Measurements from ENCODE around the gene HSD17B3.

HSD17B3 gene

GRCh38 chr9:96345551-96345950, 43.6 kb upstream of the HSD17B3 start:
- Histone ChIP-seq H3K9me2 (replicated peaks; ENCODE audit: insufficient read depth, low read length) (no peaks in the 10 kb centered on the region), H3K4me3 (ENCODE audit: insufficient read depth, low read length, poor library complexity, severe bottlenecking) (no peak overlapping the region), H3K27ac (ENCODE audit: low read depth, low read length) (no peak overlapping the region), H3K9ac (ENCODE audit: low read length) (no peak overlapping the region), H4K20me1 (ENCODE audit: low read depth, low read length) (no peaks in the 10 kb centered on the region), H3K27me3 (ENCODE audit: low read length) (no peaks in the 10 kb centered on the region), H2AFZ (ENCODE audit: low read depth, low read length, severe bottlenecking) (no peak overlapping the region), H3K9me3 (ENCODE audit: insufficient read depth, low read length) (no peaks in the 10 kb centered on the region), H3K36me3 (ENCODE audit: low read length) (no peaks in the 10 kb centered on the region), H3K4me2 (ENCODE audit: low read depth, low read length, poor library complexity, severe bottlenecking) (no peak overlapping the region), H3K79me2 (ENCODE audit: insufficient read depth, low read length) (no peaks in the 10 kb centered on the region), H3F3A (ENCODE audit: insufficient read depth) (no peaks in the 10 kb centered on the region)
- TF ChIP-seq CTCF (IDR thresholded peaks at IDR 0.05; ENCODE audit: insufficient read depth, low read length, poor library complexity, severe bottlenecking): no peak
- TF ChIP-seq EZH2phosphoT487 (conservative IDR thresholded peaks at IDR 0.05; ENCODE audit: low read length): no peak

GRCh38 chr9:96344458-96345180, 42.6 kb upstream of the HSD17B3 start:
- Histone ChIP-seq H4K20me1 (ENCODE audit: low read depth, low read length) (no peaks in the 10 kb centered on the region), H3K27ac (ENCODE audit: low read depth, low read length) (no peak overlapping the region), H3K4me2 (ENCODE audit: low read depth, low read length, poor library complexity, severe bottlenecking) (no peak overlapping the region), H3K9ac (ENCODE audit: low read length) (no peak overlapping the region), H3K36me3 (ENCODE audit: low read length) (no peaks in the 10 kb centered on the region), H3K79me2 (ENCODE audit: insufficient read depth, low read length) (no peaks in the 10 kb centered on the region), H3K9me3 (ENCODE audit: insufficient read depth, low read length) (no peaks in the 10 kb centered on the region), H2AFZ (ENCODE audit: low read depth, low read length, severe bottlenecking) (no peak overlapping the region), H3F3A (ENCODE audit: insufficient read depth) (no peaks in the 10 kb centered on the region), H3K27me3 (ENCODE audit: low read length) (no peaks in the 10 kb centered on the region), H3K9me2 (replicated peaks; ENCODE audit: insufficient read depth, low read length) (no peaks in the 10 kb centered on the region), H3K4me3 (ENCODE audit: insufficient read depth, low read length, poor library complexity, severe bottlenecking) (no peak overlapping the region)
- TF ChIP-seq EZH2phosphoT487 (conservative IDR thresholded peaks at IDR 0.05; ENCODE audit: low read length) (no peak), CTCF (IDR thresholded peaks at IDR 0.05; ENCODE audit: insufficient read depth, low read length, poor library complexity, severe bottlenecking) (no peak)

GRCh38 chr9:96343515-96344360, 41.8 kb upstream of the HSD17B3 start:
- Histone ChIP-seq H3K9me3 (ENCODE audit: insufficient read depth, low read length) (no peaks in the 10 kb centered on the region), H3K9ac (ENCODE audit: low read length) (no peak overlapping the region), H3K4me3 (ENCODE audit: insufficient read depth, low read length, poor library complexity, severe bottlenecking) (no peak overlapping the region), H3K27me3 (ENCODE audit: low read length) (no peaks in the 10 kb centered on the region), H3K79me2 (ENCODE audit: insufficient read depth, low read length) (no peaks in the 10 kb centered on the region), H3K36me3 (ENCODE audit: low read length) (no peaks in the 10 kb centered on the region), H4K20me1 (ENCODE audit: low read depth, low read length) (no peaks in the 10 kb centered on the region), H3K4me2 (ENCODE audit: low read depth, low read length, poor library complexity, severe bottlenecking) (no peak overlapping the region), H3K27ac (ENCODE audit: low read depth, low read length) (no peak overlapping the region), H2AFZ (ENCODE audit: low read depth, low read length, severe bottlenecking) (no peak overlapping the region), H3K9me2 (replicated peaks; ENCODE audit: insufficient read depth, low read length) (no peaks in the 10 kb centered on the region), H3F3A (ENCODE audit: insufficient read depth) (no peaks in the 10 kb centered on the region)
- TF ChIP-seq CTCF (IDR thresholded peaks at IDR 0.05; ENCODE audit: insufficient read depth, low read length, poor library complexity, severe bottlenecking) (no peak), EZH2phosphoT487 (conservative IDR thresholded peaks at IDR 0.05; ENCODE audit: low read length) (no peak)

Data from SU-DHL-6 (cell line).